Gastroesophageal sphincter (tissue), 4 donors: Measurements from ENCODE around the gene RIC8B. TPM values are rescaled to one million over a fixed set of nuclear protein-coding genes. Genes with fewer than 3 reads are reported as not detected.

Experiments used
- ATAC-seq: fragments of 150-250 bp; one replicate; pipeline ENCODE4 v1.9.1; 2016; ENCODE audit warnings: mild to moderate bottlenecking, moderate library complexity
- H3K27ac ChIP-seq, 4 donors: fragments of 200-600 bp; sonication (generic) in 3 of 4; 1 replicate in 3 of 4; 2 replicates in 1 of 4; pipeline ENCODE4 v1.5.1; 2016 to 2019
- H3K27me3 ChIP-seq: fragments of 200-600 bp; sonication (generic); one replicate; pipeline ENCODE4 v1.5.1; 2019
- H3K36me3 ChIP-seq, 2 donors: fragments of 200-600 bp; sonication (generic); one replicate each; pipeline ENCODE4 v1.5.1; 2019; ENCODE audit warnings: control low read depth in 1 of 2
- H3K4me1 ChIP-seq, 3 donors: fragments of 200-600 bp; sonication (generic); 1 replicate in 2 of 3; 2 replicates in 1 of 3; pipeline ENCODE4 v1.5.1; 2016 to 2019; ENCODE audit warnings: control low read depth in 2 of 3
- H3K4me3 ChIP-seq, 2 donors: fragments of 200-600 bp; sonication (generic); one replicate each; pipeline ENCODE4 v1.5.1; 2019; ENCODE audit warnings: mild to moderate bottlenecking in 1 of 2, moderate library complexity in 1 of 2
- H3K9me3 ChIP-seq, 3 donors: fragments of 200-600 bp; sonication (generic); one replicate each; pipeline ENCODE4 v1.5.1; 2017 to 2019; ENCODE audit warnings: control low read depth in 2 of 3
- CTCF ChIP-seq, 4 experiments: fragments of 200-600 bp in 2 of 4; fragments of 450-650 bp in 2 of 4; sonication (generic) in 1 of 4; IDR thresholded peaks; one replicate each; pipeline ENCODE4 v1.5.1; 2017 to 2019; ENCODE audit warnings: antibody characterized with exemption in 4 of 4, mild to moderate bottlenecking in 2 of 4, moderate library complexity in 2 of 4
- EP300 ChIP-seq: sonication (generic); formaldehyde crosslinking; IDR thresholded peaks from one replicate; pipeline ENCODE4 v1.6.1; 2017; ENCODE audit warnings: antibody characterized with exemption, mild to moderate bottlenecking
- POLR2A ChIP-seq, 2 donors: fragments of 450-650 bp; IDR thresholded peaks; one replicate each; pipeline ENCODE4 v1.6.1; 2017; ENCODE audit warnings: antibody characterized with exemption in 2 of 2, mild to moderate bottlenecking in 2 of 2, moderate library complexity in 1 of 2
- POLR2AphosphoS5 ChIP-seq: sonication (generic); formaldehyde crosslinking; IDR thresholded peaks from one replicate; pipeline ENCODE4 v1.6.1; 2017; ENCODE audit warnings: antibody characterized with exemption
- WGBS, 2 donors: methylation state at CpG; one replicate each; pipeline ENCODE4 v1.1.5; 2018; ENCODE audit warnings: low coverage in 1 of 2; 5-methylcytosine and 5-hydroxymethylcytosine counted together
- total RNA-seq, 4 donors: library from RNA; depleted of rRNA; stranded (reverse); fragments of >200 nt; gene quantifications; one replicate each; pipeline ENCODE4 v1.1.0, GENCODE V29; 2016

Gene RIC8B
- total RNA-seq, 4 donors from 2014 or later, result 13.3 to 18.4 (median 15.6) TPM

GRCh38 chr12:106868982-106869700 is 94.7 kb downstream of the RIC8B start:
- no peak for ATAC-seq
- WGBS, 2 donors, result 82% methylated on average over 10 of the region's 10 CpGs
- peaks cover 0 to 22% of the 10 kb centered on the region in 2 donors for H3K36me3 ChIP-seq
- no peaks in the 10 kb centered on the region for H3K9me3 ChIP-seq
- no peak overlapping the region for H3K27ac ChIP-seq
- TF ChIP-seq EP300, result no peak
- no peak for TF ChIP-seq POLR2A (IDR thresholded peaks at IDR 0.05)
- no peak for TF ChIP-seq CTCF (IDR thresholded peaks at IDR 0.05)
- no peak for TF ChIP-seq POLR2AphosphoS5
- H3K27me3 ChIP-seq, result no peaks in the 10 kb centered on the region
- H3K4me1 ChIP-seq, result peaks cover 0 to 8% (median 0%) of the 10 kb centered on the region in 3 donors
- no peak overlapping the region for H3K4me3 ChIP-seq

GRCh38 chr12:106870116-106870515 is 95.6 kb downstream of the RIC8B start:
- ATAC-seq, result no peak
- H3K9me3 ChIP-seq, result no peaks in the 10 kb centered on the region
- H3K27ac ChIP-seq, result no peak overlapping the region
- H3K27me3 ChIP-seq, result no peaks in the 10 kb centered on the region
- no peak overlapping the region for H3K4me3 ChIP-seq
- H3K4me1 ChIP-seq, result peaks cover 0 to 8% (median 0%) of the 10 kb centered on the region in 3 donors
- peaks cover 0 to 27% of the 10 kb centered on the region in 2 donors for H3K36me3 ChIP-seq
- no peak for TF ChIP-seq EP300
- no peak for TF ChIP-seq CTCF (IDR thresholded peaks at IDR 0.05)
- TF ChIP-seq POLR2A (IDR thresholded peaks at IDR 0.05), result no peak
- no peak for TF ChIP-seq POLR2AphosphoS5

- H3K36me3 ChIP-seq, result peaks cover 0 to 27% of the 10 kb centered on the region in 2 donors
- no peak overlapping the region for H3K27ac ChIP-seq
- no peaks in the 10 kb centered on the region for H3K9me3 ChIP-seq
- no peak for ATAC-seq
- H3K4me3 ChIP-seq, result no peak overlapping the region
- TF ChIP-seq POLR2A (IDR thresholded peaks at IDR 0.05) (no peak), POLR2AphosphoS5 (no peak), CTCF (IDR thresholded peaks at IDR 0.05) (no peak), EP300 (no peak)
- WGBS, 2 donors, result 100% methylated on average over 1 of the region's 1 CpG; no CpG with 5 or more reads in 1 of the 2 donors
- peaks cover 0 to 8% (median 0%) of the 10 kb centered on the region in 3 donors for H3K4me1 ChIP-seq
- no peaks in the 10 kb centered on the region for H3K27me3 ChIP-seq
These were observed 97.0 kb downstream of the RIC8B start for GRCh38 chr12:106871477-106871876.

- no peak for ATAC-seq
These were observed 99.5 kb downstream of the RIC8B start for GRCh38 chr12:106873983-106874382.

More at GRCh38 chr12:106873983-106874382, 99.5 kb downstream of the RIC8B start:
- Histone ChIP-seq H3K27me3 (no peaks in the 10 kb centered on the region), H3K9me3 (no peaks in the 10 kb centered on the region), H3K4me3 (no peak overlapping the region), H3K36me3 (peaks cover 0 to 32% of the 10 kb centered on the region in 2 donors), H3K27ac (no peak overlapping the region), H3K4me1 (peaks cover 0 to 8% (median 0%) of the 10 kb centered on the region in 3 donors)
- 55 to 67% methylated on average over 4 to 5 of the region's 5 CpGs for WGBS, 2 donors
- TF ChIP-seq POLR2A (IDR thresholded peaks at IDR 0.05) (no peak), EP300 (no peak), CTCF (IDR thresholded peaks at IDR 0.05) (no peak), POLR2AphosphoS5 (no peak)
